OCI-LY7 (cell line): ENCODE results near the gene DCAF7.

ENCODE experiments used
- CTCF ChIP-seq: fragments of 200-600 bp; sonication (generic); conservative IDR thresholded peaks from 2 replicates; pipeline ENCODE4 v1.5.1; 2014; ENCODE audit warnings: mild to moderate bottlenecking, antibody characterized with exemption, low read length, moderate library complexity, mixed read lengths
- EZH2phosphoT487 ChIP-seq: fragments of 200-600 bp; sonication (generic); IDR thresholded peaks from 2 replicates; pipeline ENCODE4 v1.6.1; 2018; ENCODE audit warnings: low read depth, borderline replicate concordance, mild to moderate bottlenecking, mixed run types, antibody characterized with exemption, low read length, moderate library complexity, mixed read lengths

- TF ChIP-seq CTCF (no peak), EZH2phosphoT487 (no peak)
These were observed 63.4 kb downstream of the DCAF7 start for GRCh38 chr17:63613663-63614062.
